CD4-positive, alpha-beta T cell (primary cell): Measurements from ENCODE around the gene SLC39A10. TPM values are rescaled to one million over a fixed set of nuclear protein-coding genes. Genes with fewer than 3 reads are reported as not detected.

ENCODE experiments used
- ATAC-seq: fragments of 200-7000 bp; cut with Tn5 transposase; one replicate; pipeline ENCODE4 v1.10.0; 2022; ENCODE audit warnings: mild to moderate bottlenecking; ENCODE audit not compliant: poor library complexity
- CTCF ChIA-PET: fragments of 350-600 bp; sonication (Branson Sonifier 250); formaldehyde crosslinking; loops from one replicate; lab custom pipeline; 2021; ENCODE audit warnings: antibody characterized with exemption, inconsistent platforms; lab: Charles Lee
- POLR2A ChIA-PET: fragments of 350-600 bp; sonication (Branson Sonifier 250); formaldehyde crosslinking; loops from one replicate; lab custom pipeline; 2021; ENCODE audit warnings: antibody characterized with exemption, inconsistent platforms; lab: Charles Lee
- DNase-seq, 14 experiments: peaks; one replicate each; pipeline ENCODE4 v3.0.0-alpha.2; 2013 to 2020; ENCODE audit warnings: mixed read lengths in 2 of 14
- H3K27ac ChIP-seq, 2 donors: one replicate each; pipeline versions ENCODE4 v1.5.1 to v1.7.0; 2013; ENCODE audit warnings: low read length in 2 of 2, low read depth in 1 of 2, mild to moderate bottlenecking in 1 of 2
- H3K27me3 ChIP-seq, 2 experiments: 1 replicate in 1 of 2; 2 replicates in 1 of 2; pipeline versions ENCODE4 v1.6.1 to v1.7.0; 2013; ENCODE audit warnings: low read length in 2 of 2, control low read depth in 1 of 2, mild to moderate bottlenecking in 1 of 2, moderate library complexity in 1 of 2; ENCODE audit not compliant: insufficient read depth in 2 of 2, control insufficient read depth in 1 of 2
- H3K36me3 ChIP-seq: one replicate; pipeline ENCODE4 v1.6.1; 2013; ENCODE audit warnings: low read length, control low read depth; ENCODE audit not compliant: insufficient read depth
- H3K4me1 ChIP-seq: one replicate; pipeline ENCODE4 v1.6.1; 2013; ENCODE audit warnings: low read length, control low read depth; ENCODE audit not compliant: insufficient read depth
- H3K4me3 ChIP-seq: one replicate; pipeline ENCODE4 v1.5.1; 2013; ENCODE audit warnings: mild to moderate bottlenecking, low read length, moderate library complexity
- H3K9me3 ChIP-seq, 2 experiments: 1 replicate in 1 of 2; 2 replicates in 1 of 2; pipeline versions ENCODE4 v1.6.1 to v1.7.0; 2013; ENCODE audit warnings: low read length in 2 of 2, mild to moderate bottlenecking in 2 of 2, control low read depth in 1 of 2, moderate library complexity in 1 of 2; ENCODE audit not compliant: control insufficient read depth in 1 of 2, insufficient read depth in 1 of 2
- H3K27ac Mint-ChIP-seq: one replicate; pipeline ENCODE4 v1.8.0; 2020; ENCODE audit warnings: mixed read lengths
- H3K27me3 Mint-ChIP-seq: one replicate; pipeline ENCODE4 v1.8.0; 2021; ENCODE audit warnings: mixed read lengths
- H3K36me3 Mint-ChIP-seq: one replicate; pipeline ENCODE4 v1.8.0; 2021; ENCODE audit warnings: low read depth, mixed read lengths
- H3K4me1 Mint-ChIP-seq: one replicate; pipeline ENCODE4 v1.8.0; 2021; ENCODE audit warnings: low read depth, mixed read lengths
- H3K4me3 Mint-ChIP-seq: one replicate; pipeline ENCODE4 v1.8.0; 2020; ENCODE audit warnings: mild to moderate bottlenecking, mixed read lengths
- H3K9me3 Mint-ChIP-seq: one replicate; pipeline ENCODE4 v1.8.0; 2020; ENCODE audit warnings: mixed read lengths
- intact Hi-C, 2 experiments: fragments of 100-400 bp; cut with DNase I in 1 of 2; cut with micrococcal nuclease in 1 of 2; formaldehyde crosslinking; loops; one replicate each; pipeline versions ENCODE4 v1.15.1 to v1.9.0; 2023 to 2025; cut with DNase I, micrococcal nuclease
- total RNA-seq, 174 experiments: library from RNA in 2 of 174; stranded (reverse) in 2 of 174; gene quantifications; one replicate each; pipeline ENCODE4 v1.2.3 and lab custom pipeline; 2021 to 2026
- TF ChIP-seq, protein P1 (sequence below): fragments of 200-600 bp; IDR thresholded peaks from one replicate; pipeline ENCODE4 v1.8.0; 2022; ENCODE audit warnings: antibody characterized with exemption, mild to moderate bottlenecking

SLC39A10 gene
- total RNA-seq, 2 experiments from 2014 or later, result 38.2 to 39.4 TPM

DNA sequence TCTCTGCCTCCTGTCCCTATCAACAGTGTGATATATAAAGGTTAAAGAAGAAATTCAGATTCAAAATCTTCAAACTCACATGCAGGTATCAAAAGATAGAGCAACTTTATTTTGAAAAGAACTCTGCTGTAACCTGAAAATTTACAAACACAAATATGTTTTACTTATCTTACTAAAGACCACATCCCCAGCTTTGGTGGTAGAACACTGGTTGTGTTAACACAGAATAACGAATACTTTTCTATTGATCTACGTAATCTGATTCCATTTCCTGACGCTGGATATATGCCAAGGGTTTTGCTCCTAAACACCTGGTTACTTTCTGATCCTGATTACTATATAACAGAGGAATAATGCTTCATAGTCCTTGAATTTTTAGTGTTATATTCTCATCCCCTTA is 23.1 kb upstream of the SLC39A10 start:
- DNase-seq, result no peak
- POLR2A ChIA-PET, result no interaction called here
- TF ChIP-seq, protein P1, sequence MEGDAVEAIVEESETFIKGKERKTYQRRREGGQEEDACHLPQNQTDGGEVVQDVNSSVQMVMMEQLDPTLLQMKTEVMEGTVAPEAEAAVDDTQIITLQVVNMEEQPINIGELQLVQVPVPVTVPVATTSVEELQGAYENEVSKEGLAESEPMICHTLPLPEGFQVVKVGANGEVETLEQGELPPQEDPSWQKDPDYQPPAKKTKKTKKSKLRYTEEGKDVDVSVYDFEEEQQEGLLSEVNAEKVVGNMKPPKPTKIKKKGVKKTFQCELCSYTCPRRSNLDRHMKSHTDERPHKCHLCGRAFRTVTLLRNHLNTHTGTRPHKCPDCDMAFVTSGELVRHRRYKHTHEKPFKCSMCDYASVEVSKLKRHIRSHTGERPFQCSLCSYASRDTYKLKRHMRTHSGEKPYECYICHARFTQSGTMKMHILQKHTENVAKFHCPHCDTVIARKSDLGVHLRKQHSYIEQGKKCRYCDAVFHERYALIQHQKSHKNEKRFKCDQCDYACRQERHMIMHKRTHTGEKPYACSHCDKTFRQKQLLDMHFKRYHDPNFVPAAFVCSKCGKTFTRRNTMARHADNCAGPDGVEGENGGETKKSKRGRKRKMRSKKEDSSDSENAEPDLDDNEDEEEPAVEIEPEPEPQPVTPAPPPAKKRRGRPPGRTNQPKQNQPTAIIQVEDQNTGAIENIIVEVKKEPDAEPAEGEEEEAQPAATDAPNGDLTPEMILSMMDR, result no peak
- Mint-ChIP-seq H3K27ac (no peak overlapping the region), H3K4me1 (no peaks in the 10 kb centered on the region), H3K9me3 (no peaks in the 10 kb centered on the region), H3K4me3 (no peak overlapping the region), H3K36me3 (no peaks in the 10 kb centered on the region), H3K27me3 (no peaks in the 10 kb centered on the region)
- H3K9me3 ChIP-seq, result peaks cover 0 to 3% of the 10 kb centered on the region in 2 experiments
- intact Hi-C loops, result no loop called here
- no peaks in the 10 kb centered on the region for H3K36me3 ChIP-seq
- ATAC-seq, result no peak
- H3K27ac ChIP-seq, result no peak overlapping the region
- H3K4me3 ChIP-seq, result no peak overlapping the region
- no peaks in the 10 kb centered on the region for H3K27me3 ChIP-seq
- CTCF ChIA-PET, result no interaction called here
- no peaks in the 10 kb centered on the region for H3K4me1 ChIP-seq

DNA sequence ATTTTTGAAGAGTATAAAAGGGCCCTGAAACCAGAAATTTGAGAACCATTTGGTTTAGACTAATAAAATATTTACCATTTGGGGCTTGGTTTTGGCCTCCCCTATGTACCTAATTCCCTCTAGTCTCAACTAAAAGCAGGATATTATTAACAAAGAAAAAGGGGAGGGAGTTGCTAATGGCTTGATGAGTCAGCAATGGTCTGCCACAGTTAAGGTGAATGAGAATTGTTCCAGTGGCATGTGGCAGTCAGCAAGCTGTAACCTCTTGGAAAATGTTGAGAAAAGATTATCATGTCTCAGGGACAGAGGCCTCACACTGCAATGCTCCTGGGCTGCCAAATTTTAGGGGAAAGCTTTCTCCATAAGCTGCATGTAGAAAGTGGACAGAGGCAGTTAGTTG is 20.1 kb upstream of the SLC39A10 start:
- Histone ChIP-seq H3K4me3 (no peak overlapping the region), H3K36me3 (no peaks in the 10 kb centered on the region), H3K4me1 (no peaks in the 10 kb centered on the region), H3K27me3 (no peaks in the 10 kb centered on the region), H3K27ac (no peak overlapping the region), H3K9me3 (peaks cover 0 to 3% of the 10 kb centered on the region in 2 experiments)
- ATAC-seq, result no peak
- POLR2A ChIA-PET, result interaction anchor here (1.2 kb wide), 1 partner anchor 20 kb away, joined by 3 read pairs; no protein-coding TSS in a partner anchor
- CTCF ChIA-PET, result interaction anchor here (1.0 kb wide), 1 partner anchor 61 kb away, joined by 4 read pairs; no protein-coding TSS in a partner anchor
- TF ChIP-seq, protein P1, result no peak
- H3K27ac Mint-ChIP-seq, result no peak overlapping the region
- intact Hi-C loops, result no loop called here
- DNase-seq, result no peak
- H3K36me3 Mint-ChIP-seq, result no peaks in the 10 kb centered on the region
- H3K27me3 Mint-ChIP-seq, result no peaks in the 10 kb centered on the region
- no peaks in the 10 kb centered on the region for H3K9me3 Mint-ChIP-seq
- H3K4me3 Mint-ChIP-seq, result no peak overlapping the region
- no peaks in the 10 kb centered on the region for H3K4me1 Mint-ChIP-seq

DNA sequence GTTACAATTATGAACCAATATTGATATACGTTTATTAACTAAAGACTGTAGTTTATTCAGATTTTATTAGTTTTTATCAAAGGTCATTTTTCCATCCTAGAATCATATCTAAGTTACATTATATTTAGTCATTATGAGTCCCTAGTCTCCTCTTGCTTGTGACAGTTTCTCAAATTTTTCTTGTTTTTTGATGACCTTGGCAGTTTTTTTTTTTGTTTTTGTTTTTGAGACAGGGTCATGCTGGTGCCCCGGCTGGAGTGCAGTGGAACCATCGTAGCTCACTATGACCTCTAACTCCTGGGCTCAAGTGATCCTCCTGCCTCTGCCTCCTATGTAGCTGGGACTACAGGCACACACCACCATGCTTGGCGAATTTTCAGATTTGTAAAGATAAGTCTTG is 18.3 kb upstream of the SLC39A10 start:
- Histone ChIP-seq H3K4me3 (no peak overlapping the region), H3K9me3 (peaks cover 0 to 3% of the 10 kb centered on the region in 2 experiments), H3K27me3 (no peaks in the 10 kb centered on the region), H3K4me1 (no peaks in the 10 kb centered on the region), H3K27ac (no peak overlapping the region), H3K36me3 (no peaks in the 10 kb centered on the region)
- Mint-ChIP-seq H3K9me3 (no peaks in the 10 kb centered on the region), H3K36me3 (no peaks in the 10 kb centered on the region), H3K27me3 (no peaks in the 10 kb centered on the region), H3K27ac (no peak overlapping the region), H3K4me3 (no peak overlapping the region), H3K4me1 (no peaks in the 10 kb centered on the region)
- ChIA-PET POLR2A (no interaction called here), CTCF (no interaction called here)
- DNase-seq, result no peak
- intact Hi-C loops, result no loop called here
- no peak for ATAC-seq
- TF ChIP-seq, protein P1, result no peak
